H1 (cell line): ENCODE measurements around the gene PRDX3. TPM values are rescaled to one million over a fixed set of nuclear protein-coding genes. Genes with fewer than 3 reads are reported as not detected.

ENCODE experiments used
- CTCF ChIA-PET: fragments of 300-600 bp; sonication (Branson Sonifier 250); formaldehyde crosslinking; loops from one replicate; lab custom pipeline; 2021; ENCODE audit not compliant: partially characterized antibody; lab: Charles Lee
- POLR2A ChIA-PET: fragments of 300-600 bp; sonication (Branson Sonifier 250); formaldehyde crosslinking; loops from one replicate; lab custom pipeline; 2021; ENCODE audit warnings: inconsistent platforms; ENCODE audit not compliant: partially characterized antibody; lab: Charles Lee
- DNase-seq, 2 experiments: peaks; one replicate each; pipeline versions ENCODE4 v3.0.0 to v3.0.0-alpha.2; 2010 to 2022; ENCODE audit warnings: low spot score in 2 of 2, low read depth in 1 of 2, mixed read lengths in 1 of 2
- FAIRE-seq: peaks from 2 replicates; lab custom pipeline; 2011; peaks lifted over from hg19 to GRCh38; lab: Jason Lieb, UNC
- H2AFZ ChIP-seq: 2 replicates; pipeline ENCODE4 v1.8.1; 2012; ENCODE audit warnings: low read length, inconsistent platforms
- H2AK5ac ChIP-seq: 2 replicates; pipeline ENCODE4 v1.6.1; 2013; ENCODE audit warnings: low read depth, low read length
- H2BK120ac ChIP-seq: replicated peaks from 2 replicates; pipeline ENCODE3; 2013; ENCODE audit warnings: low read depth, low read length, inconsistent platforms
- H2BK12ac ChIP-seq: 2 replicates; pipeline ENCODE4 v1.6.1; 2013; ENCODE audit warnings: low read depth, low read length
- H2BK15ac ChIP-seq: 2 replicates; pipeline ENCODE4 v1.6.1; 2013; ENCODE audit warnings: low read length
- H2BK20ac ChIP-seq: 2 replicates; pipeline ENCODE4 v1.6.1; 2013; ENCODE audit warnings: low read length
- H2BK5ac ChIP-seq: 2 replicates; pipeline ENCODE4 v1.6.1; 2013; ENCODE audit warnings: low read depth, low read length
- H3K14ac ChIP-seq: 2 replicates; pipeline ENCODE4 v1.6.1; 2013; ENCODE audit warnings: inconsistent platforms; ENCODE audit not compliant: insufficient read length
- H3K18ac ChIP-seq: 2 replicates; pipeline ENCODE4 v1.6.1; 2013; ENCODE audit warnings: low read length; ENCODE audit errors: extremely low read depth
- H3K23ac ChIP-seq: 2 replicates; pipeline ENCODE4 v1.6.1; 2013; ENCODE audit warnings: inconsistent platforms; ENCODE audit not compliant: insufficient read length
- H3K23me2 ChIP-seq: 2 replicates; pipeline ENCODE4 v1.6.1; 2013; ENCODE audit warnings: low read depth, low read length
- H3K27ac ChIP-seq: 2 replicates; pipeline ENCODE4 v1.6.1; 2011; ENCODE audit warnings: low read depth, low read length, inconsistent platforms
- H3K27me3 ChIP-seq, 4 experiments: replicated peaks in 1 of 4; 1 replicate in 1 of 4; 2 replicates in 3 of 4; pipeline versions ENCODE4 v1.6.1 to v1.8.1; 2011 to 2013; ENCODE audit warnings: low read length in 3 of 4, mild to moderate bottlenecking in 3 of 4, inconsistent platforms in 2 of 4, mixed read lengths in 2 of 4, moderate library complexity in 1 of 4; ENCODE audit not compliant: control insufficient read depth in 3 of 4, insufficient read depth in 3 of 4; ENCODE audit errors: extremely low read depth in 1 of 4
- H3K36me3 ChIP-seq, 4 experiments: 2 replicates each; pipeline versions ENCODE4 v1.6.1 to v1.8.1; 2011 to 2013; ENCODE audit warnings: mild to moderate bottlenecking in 4 of 4, low read length in 3 of 4, moderate library complexity in 2 of 4, control low read depth in 1 of 4, inconsistent platforms in 1 of 4; ENCODE audit not compliant: insufficient read depth in 4 of 4, control insufficient read depth in 2 of 4
- H3K4ac ChIP-seq: replicated peaks from 2 replicates; pipeline ENCODE3; 2013; ENCODE audit warnings: low read length, low read depth, mixed read lengths, inconsistent platforms; ENCODE audit not compliant: insufficient read length
- H3K4me1 ChIP-seq, 4 experiments: replicated peaks in 1 of 4; 1 replicate in 1 of 4; 2 replicates in 3 of 4; pipeline versions ENCODE4 v1.6.1 to v1.8.1; 2011 to 2013; ENCODE audit warnings: low read length in 3 of 4, inconsistent platforms in 2 of 4, mixed read lengths in 1 of 4; ENCODE audit not compliant: insufficient read depth in 4 of 4, control insufficient read depth in 3 of 4
- H3K4me2 ChIP-seq, 2 experiments: 2 replicates each; pipeline versions ENCODE4 v1.6.1 to v1.8.1; 2011 to 2013; ENCODE audit warnings: low read depth in 2 of 2, low read length in 2 of 2, control low read depth in 1 of 2, inconsistent platforms in 1 of 2, mild to moderate bottlenecking in 1 of 2; ENCODE audit not compliant: insufficient read depth in 1 of 2
- H3K4me3 ChIP-seq, 4 experiments: fragments of 200-600, 300-600 bp in 1 of 4; sonication (generic), shearing (Covaris generic), sonication (Bioruptor Twin) in 1 of 4; 2 replicates each; pipeline versions ENCODE4 v1.5.1 to v1.8.1; 2011 to 2016; ENCODE audit warnings: low read length in 4 of 4, low read depth in 3 of 4, control low read depth in 2 of 4, inconsistent platforms in 2 of 4, mild to moderate bottlenecking in 2 of 4, mixed read lengths in 1 of 4, moderate library complexity in 1 of 4; ENCODE audit not compliant: insufficient read depth in 2 of 4; ENCODE audit errors: extremely low read depth in 1 of 4
- H3K56ac ChIP-seq: replicated peaks from 2 replicates; pipeline ENCODE3; 2013; ENCODE audit warnings: low read depth, mild to moderate bottlenecking, mixed read lengths, low read length, inconsistent platforms; ENCODE audit not compliant: insufficient read length
- H3K79me1 ChIP-seq: 2 replicates; pipeline ENCODE4 v1.6.1; 2013; ENCODE audit warnings: low read depth, low read length, control low read depth
- H3K79me2 ChIP-seq, 2 experiments: 2 replicates each; pipeline versions ENCODE4 v1.6.1 to v1.8.1; 2012 to 2013; ENCODE audit warnings: low read length in 2 of 2, mild to moderate bottlenecking in 2 of 2, inconsistent platforms in 1 of 2; ENCODE audit not compliant: insufficient read depth in 2 of 2, control insufficient read depth in 1 of 2
- H3K9ac ChIP-seq, 4 experiments: replicated peaks in 1 of 4; 1 replicate in 1 of 4; 2 replicates in 3 of 4; pipeline versions ENCODE4 v1.6.1 to v1.8.1; 2011 to 2013; ENCODE audit warnings: low read depth in 3 of 4, low read length in 3 of 4, control low read depth in 2 of 4, mild to moderate bottlenecking in 2 of 4, moderate library complexity in 2 of 4, inconsistent platforms in 1 of 4; ENCODE audit errors: extremely low read depth in 1 of 4
- H3K9me3 ChIP-seq, 2 experiments: 2 replicates each; pipeline versions ENCODE4 v1.6.1 to v1.8.1; 2012 to 2013; ENCODE audit warnings: mild to moderate bottlenecking in 2 of 2, moderate library complexity in 2 of 2, control low read depth in 1 of 2, inconsistent platforms in 1 of 2, low read depth in 1 of 2, low read length in 1 of 2, mixed read lengths in 1 of 2; ENCODE audit not compliant: insufficient read depth in 2 of 2
- H4K20me1 ChIP-seq, 2 experiments: replicated peaks in 1 of 2; 2 replicates each; pipeline versions ENCODE3 to v1.8.1; 2011 to 2013; ENCODE audit warnings: inconsistent platforms in 2 of 2, low read length in 2 of 2, mild to moderate bottlenecking in 1 of 2; ENCODE audit not compliant: insufficient read depth in 2 of 2, control insufficient read depth in 1 of 2
- H4K5ac ChIP-seq: 2 replicates; pipeline ENCODE4 v1.6.1; 2013; ENCODE audit warnings: low read length, low read depth, mixed read lengths, inconsistent platforms; ENCODE audit not compliant: insufficient read length
- H4K8ac ChIP-seq: 2 replicates; pipeline ENCODE4 v1.8.0; 2013; ENCODE audit warnings: mild to moderate bottlenecking, moderate library complexity, low read length, inconsistent platforms; ENCODE audit not compliant: insufficient read depth; ENCODE audit errors: extremely low read depth
- H4K91ac ChIP-seq: replicated peaks from 2 replicates; pipeline ENCODE3; 2013; ENCODE audit warnings: low read length, mixed read lengths, inconsistent platforms; ENCODE audit not compliant: insufficient read length
- CEBPB ChIP-seq: IDR thresholded peaks from 2 replicates; pipeline ENCODE4 v1.6.1; 2012; ENCODE audit warnings: low read depth, low read length
- CREB1 ChIP-seq: IDR thresholded peaks from 2 replicates; pipeline ENCODE4 v1.6.1; 2012; ENCODE audit warnings: inconsistent platforms
- KDM4A ChIP-seq: IDR thresholded peaks from one replicate; pipeline ENCODE4 v1.7.1; 2012; ENCODE audit warnings: low read depth, mild to moderate bottlenecking, moderate library complexity, low read length, inconsistent platforms; ENCODE audit not compliant: severe bottlenecking
- SP1 ChIP-seq: IDR thresholded peaks from 2 replicates; pipeline ENCODE4 v1.6.1; 2011; ENCODE audit warnings: low read depth, low read length
- SP4 ChIP-seq: IDR thresholded peaks from 2 replicates; pipeline ENCODE4 v1.6.1; 2012; ENCODE audit warnings: low read length, inconsistent platforms
- TAF7 ChIP-seq: optimal IDR thresholded peaks from 2 replicates; pipeline ENCODE3; 2011; ENCODE audit warnings: low read depth, mild to moderate bottlenecking, inconsistent platforms, low read length, moderate library complexity, borderline replicate concordance
- TCF12 ChIP-seq: IDR thresholded peaks from 2 replicates; pipeline ENCODE4 v1.6.1; 2011; ENCODE audit warnings: low read depth, mild to moderate bottlenecking, low read length
- USF2 ChIP-seq: IDR thresholded peaks from 2 replicates; pipeline ENCODE4 v1.6.1; 2011; ENCODE audit warnings: low read length, improper control_type of control experiment
- ZNF274 ChIP-seq: IDR thresholded peaks from 2 replicates; pipeline ENCODE4 v1.7.0; 2012; ENCODE audit warnings: low read length, borderline replicate concordance; ENCODE audit errors: extremely low read depth
- WGBS, 2 experiments: shearing (Covaris generic) in 1 of 2; methylation state at CpG; one replicate each; pipeline versions ENCODE4 v1.1.6 to v1.1.7; 2013 to 2015; ENCODE audit warnings: low lambda C conversion rate in 2 of 2, mixed read lengths in 2 of 2, inconsistent platforms in 1 of 2, low coverage in 1 of 2, missing lambda C conversion rate in 1 of 2; ENCODE audit not compliant: insufficient replicate concordance in 2 of 2, insufficient coverage in 1 of 2, insufficient read length in 1 of 2; ENCODE audit errors: extremely low coverage in 1 of 2, missing lambda C conversion rate in 1 of 2; 5-methylcytosine and 5-hydroxymethylcytosine counted together
- polyA plus RNA-seq, 7 experiments: library from polyadenylated mRNA; depleted of rRNA in 3 of 7; stranded (reverse) in 5 of 7; unstranded in 2 of 7; fragments of >200 nt in 5 of 7; fragments of 200-250 nt in 2 of 7; gene quantifications; 1 replicate in 5 of 7; 2 replicates in 1 of 7; 4 replicates in 1 of 7; pipeline versions ENCODE4 v1.2.1 to v1.2.3, GENCODE V29; 2011 to 2013; ENCODE audit warnings: missing spikeins in 2 of 7, mixed read lengths in 2 of 7
- total RNA-seq: library from RNA; stranded (reverse); fragmentation: NEBNext Ultra II Directional; extraction: Animal tissue kit (Norgen Biotek cat#: 25700); gene quantifications from 2 replicates; pipeline ENCODE4 v1.2.1, GENCODE V29; 2021

Gene PRDX3
- total and polyA plus RNA-seq, 2 of the 8 experiments (the other 6 are each of a cell fraction or from before 2014, with no cell fraction given): 201 to 208 TPM

- CTCF ChIA-PET: interaction anchor here (0.8 to 4.5 kb wide), 7 partner anchors 8 to 364 kb away, joined by 3 to 52 read pairs (median 5); no protein-coding TSS in a partner anchor
- Histone ChIP-seq H3K4ac (no peak overlapping the region), H4K5ac (no peak overlapping the region), H3K4me3 (no peak overlapping the region), H3K36me3 (no peaks in the 10 kb centered on the region), H3K27me3 (no peaks in the 10 kb centered on the region), H2BK120ac (no peak overlapping the region)
- TF ChIP-seq KDM4A: no peak
- no peak for TF ChIP-seq SP4
- no peak for TF ChIP-seq TCF12
- no peak for TF ChIP-seq CEBPB
- no peak for TF ChIP-seq CREB1
- TF ChIP-seq ZNF274: no peak
- TF ChIP-seq SP1: no peak
- TF ChIP-seq TAF7: no peak
- TF ChIP-seq USF2: no peak
- TF ChIP-seq, all 59 proteins: peak for 0
- Histone ChIP-seq H3K79me1 (no peaks in the 10 kb centered on the region), H2BK20ac (no peak overlapping the region), H3K4me1 (no peaks in the 10 kb centered on the region), H3K18ac (no peak overlapping the region), H4K91ac (no peak overlapping the region), H2AFZ (no peak overlapping the region), H2BK15ac (no peak overlapping the region), H2BK12ac (no peak overlapping the region), H2BK5ac (no peak overlapping the region), H3K9me3 (no peaks in the 10 kb centered on the region), H3K56ac (no peak overlapping the region), H3K23ac (no peak overlapping the region), H3K23me2 (no peaks in the 10 kb centered on the region), H3K79me2 (no peaks in the 10 kb centered on the region), H3K14ac (no peak overlapping the region), H4K8ac (no peak overlapping the region), H3K27ac (no peak overlapping the region), H3K9ac (no peak overlapping the region), H4K20me1 (no peaks in the 10 kb centered on the region), H3K4me2 (no peak overlapping the region), H2AK5ac (no peak overlapping the region)
- WGBS, 2 experiments: 52% methylated on average over 5 of the region's 5 CpGs; no CpG with 5 or more reads in 1 of the 2 experiments
- POLR2A ChIA-PET: interaction anchor here (1.9 kb wide), 1 partner anchor 12 kb away, joined by 5 read pairs; no protein-coding TSS in a partner anchor
- DNase-seq (no peak), FAIRE-seq (no peak)
These were observed 12.6 kb upstream of the PRDX3 start for GRCh38 chr10:119190954-119191785.
